T-helper 9 cell (primary cell): ENCODE results near the gene ZDHHC16.
"Not testable (repeated sequence)": the region's sequence is repeated elsewhere in the genome, so short reads cannot be mapped to it uniquely, and the experiment has no call there.

Experiments
- DNase-seq: peaks from one replicate; pipeline ENCODE4 v3.0.0-alpha.2; 2020
- total RNA-seq, 2 donors: gene quantifications; one replicate each; lab custom pipeline; 2026; lab: John Stamatoyannopoulos, UW

The ZDHHC16 gene
- total RNA-seq = 8.4 to 35.5 reads per million in 2 donors

DNA sequence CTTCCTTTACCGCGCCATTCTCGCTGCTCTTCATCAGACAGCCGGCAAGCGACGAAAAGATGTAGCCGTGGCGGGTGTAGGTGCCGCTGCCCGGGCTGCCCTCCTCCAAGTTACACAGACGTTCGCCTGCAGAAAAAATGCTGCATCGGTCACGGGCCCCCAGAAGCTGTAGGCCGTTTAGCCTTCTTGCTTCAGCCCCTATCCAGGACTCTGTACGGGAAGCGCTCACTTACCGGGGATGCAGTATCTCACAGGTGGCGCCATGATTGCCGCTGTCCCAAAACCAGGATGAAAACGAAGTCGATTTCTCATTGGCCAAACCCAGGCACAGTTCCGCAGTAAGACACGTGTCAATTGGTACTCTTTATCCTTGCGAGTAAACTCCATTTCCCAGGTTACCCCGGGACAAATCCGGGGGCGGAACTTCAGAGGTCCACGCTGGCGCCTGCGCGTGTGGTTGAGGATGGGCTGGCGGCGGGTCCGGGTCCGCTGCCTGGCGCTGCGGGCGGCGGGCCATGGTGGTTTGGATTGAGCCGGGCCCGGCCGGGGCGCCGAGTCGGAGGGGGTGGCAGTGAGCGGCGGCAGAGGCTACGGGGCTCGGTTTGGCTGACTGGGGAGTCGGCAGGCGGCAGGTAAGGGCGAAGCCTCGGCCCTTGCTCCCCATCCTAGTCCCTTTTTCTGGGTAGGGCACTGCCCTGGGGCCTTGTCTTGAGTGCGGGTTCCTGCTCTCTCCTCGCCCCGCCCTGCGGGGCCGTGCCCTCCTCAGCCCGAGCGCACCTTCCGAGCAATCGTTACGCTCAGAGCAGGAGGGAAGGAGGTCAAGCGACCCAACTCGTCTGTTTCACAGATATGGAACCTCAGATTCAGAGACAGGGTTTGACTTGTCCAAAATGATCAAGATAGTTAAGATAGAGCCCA lies at the start of gene ZDHHC16, which contains the start of gene EXOSC1:
TSS of gene ZDHHC16 (plus strand) at position 454 of the 918 bp plus-strand sequence. CDS start 5,501 bp downstream, outside the sequence.
TSS of gene EXOSC1 (minus strand) at position 285 of the 918 bp plus-strand sequence. CDS start at position 264, 21 bp downstream.
- DNase-seq = peak; percentile 80

DNA sequence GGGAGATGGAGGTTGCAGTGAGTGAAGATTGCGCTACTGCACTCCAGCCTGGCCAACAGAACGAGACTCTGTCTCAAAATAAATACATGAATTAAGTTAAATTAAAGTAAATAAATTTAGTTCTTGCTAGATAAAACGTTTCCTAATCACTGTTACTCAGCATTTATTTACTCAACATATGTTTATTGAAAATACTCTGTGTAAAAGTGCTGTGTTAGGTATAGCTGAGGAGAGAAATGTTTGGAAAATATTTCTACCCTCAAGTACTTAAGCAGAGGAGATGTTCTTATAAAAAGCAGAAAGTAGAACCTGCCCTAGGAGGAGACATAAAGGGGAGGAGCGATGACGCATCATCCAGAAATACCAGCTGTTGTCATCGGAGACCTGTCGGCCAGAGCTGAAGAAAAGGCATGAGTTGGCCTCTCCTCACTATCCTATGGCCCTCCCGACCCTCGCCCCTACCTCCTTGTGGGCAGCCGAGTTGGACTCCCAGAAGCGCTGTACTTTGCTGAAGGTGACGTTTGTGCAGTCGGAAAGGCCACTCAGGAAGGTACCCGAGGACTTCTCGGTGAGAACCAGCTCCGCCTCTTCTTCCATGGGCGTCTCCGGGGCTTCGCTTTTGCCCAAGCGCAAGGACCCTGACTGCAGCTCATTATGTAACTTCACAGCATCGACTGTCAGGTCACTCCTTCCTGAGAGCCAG lies 46.0 kb upstream of the ZDHHC16 start:
- no peak for DNase-seq

DNA sequence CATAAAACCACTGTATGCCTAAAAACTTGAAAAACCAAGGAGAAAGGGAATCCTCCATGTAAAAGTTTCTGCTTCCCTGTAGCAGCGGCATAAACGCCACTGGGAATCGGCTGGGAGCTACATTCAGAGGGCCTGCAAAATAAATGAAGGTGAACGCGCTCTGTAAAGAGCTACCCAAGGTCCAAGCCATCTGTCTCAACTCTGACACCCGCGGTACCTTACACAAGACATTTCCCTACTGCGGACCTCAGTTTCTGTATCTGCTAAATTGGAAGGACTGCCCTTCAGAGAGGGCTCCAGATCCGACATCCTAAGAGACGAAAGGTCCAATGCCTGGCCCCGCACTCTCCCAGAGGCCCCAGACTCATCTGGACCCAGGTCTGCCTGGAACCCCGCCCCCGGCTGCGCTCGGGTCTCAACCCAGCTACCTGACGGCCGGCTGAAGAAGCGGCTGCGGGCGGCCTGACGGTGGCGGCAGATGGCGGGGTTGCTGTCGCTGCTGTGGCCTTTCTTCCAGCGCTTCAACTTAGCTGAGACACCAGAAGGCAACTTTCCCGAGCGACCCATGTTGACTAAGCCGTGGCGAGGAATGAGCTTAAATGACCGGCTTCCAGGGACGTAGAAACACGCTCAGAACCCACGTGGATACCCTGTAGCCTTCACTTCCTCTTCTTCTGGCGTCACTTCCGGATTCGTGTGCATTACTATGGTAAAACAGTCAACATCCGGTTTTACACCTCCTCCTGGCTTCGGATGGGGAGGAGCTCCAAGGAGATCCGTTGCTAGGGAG lies 45.1 kb upstream of the ZDHHC16 start, which contains the start of gene RRP12:
TSS of gene RRP12 (minus strand) at position 676 of the 790 bp plus-strand sequence. CDS start at position 567, 109 bp downstream.
- peak; percentile 67 for DNase-seq

DNA sequence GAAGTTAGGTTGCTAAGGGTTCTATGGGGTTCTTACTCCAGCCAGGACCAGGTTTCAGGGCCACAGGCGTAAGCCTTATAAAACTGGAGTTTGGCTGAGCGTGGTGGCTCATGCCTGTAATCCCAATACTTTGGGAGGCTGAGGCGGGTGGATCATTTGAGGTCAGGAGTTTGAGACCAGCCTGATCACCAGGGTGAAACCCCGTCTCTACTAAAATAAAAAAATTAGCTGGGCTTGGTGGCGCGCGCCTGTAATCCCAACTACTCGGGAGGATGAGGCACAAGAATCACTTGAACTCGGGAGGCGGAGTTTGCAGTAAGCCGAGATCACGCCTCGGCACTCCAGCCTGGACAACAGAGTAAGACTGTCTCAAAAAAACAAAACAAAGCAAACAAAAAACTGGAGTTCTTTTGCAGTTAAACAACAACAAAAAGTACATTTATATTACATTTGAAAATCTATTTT lies 44.5 kb upstream of the ZDHHC16 start:
- no peak for DNase-seq

DNA sequence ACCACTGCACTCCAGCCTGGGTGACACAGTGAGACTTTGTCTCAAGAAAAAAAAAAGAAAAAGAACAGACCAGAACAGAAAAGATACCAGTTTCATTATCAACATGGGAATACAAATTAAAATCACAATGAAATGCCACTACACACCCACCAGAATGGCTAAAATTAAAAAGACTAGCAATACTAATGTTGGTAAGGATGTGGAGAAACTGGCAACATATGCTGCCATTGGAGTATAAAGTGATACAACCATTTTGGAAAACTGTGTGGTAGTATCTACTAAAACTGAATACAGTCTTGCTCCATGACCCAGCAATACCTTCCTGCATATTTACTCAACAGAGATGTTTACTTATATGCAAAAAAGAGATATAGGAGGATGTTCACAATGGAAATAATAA lies 41.9 kb upstream of the ZDHHC16 start:
- no peak for DNase-seq

DNA sequence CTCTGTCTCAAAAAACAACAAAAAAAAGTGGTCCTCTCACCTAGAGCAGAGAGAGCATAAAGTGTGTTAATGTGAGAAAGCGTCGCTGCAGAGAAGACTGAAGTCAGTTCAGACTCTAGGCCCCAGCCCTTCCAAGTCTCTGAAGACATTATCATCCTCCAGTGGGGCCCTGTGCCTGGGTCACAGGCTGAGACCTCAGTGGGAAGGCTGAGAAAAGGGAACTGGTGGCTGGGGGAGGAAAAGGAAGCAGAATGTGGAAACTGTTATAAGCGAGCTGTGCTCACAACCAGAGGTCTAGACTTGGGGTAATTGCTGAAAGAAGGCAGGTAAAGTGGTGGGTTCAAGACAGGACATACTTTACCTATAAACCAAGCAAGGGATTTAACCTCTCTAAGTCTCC lies 39.9 kb upstream of the ZDHHC16 start:
- DNase-seq = no peak

DNA sequence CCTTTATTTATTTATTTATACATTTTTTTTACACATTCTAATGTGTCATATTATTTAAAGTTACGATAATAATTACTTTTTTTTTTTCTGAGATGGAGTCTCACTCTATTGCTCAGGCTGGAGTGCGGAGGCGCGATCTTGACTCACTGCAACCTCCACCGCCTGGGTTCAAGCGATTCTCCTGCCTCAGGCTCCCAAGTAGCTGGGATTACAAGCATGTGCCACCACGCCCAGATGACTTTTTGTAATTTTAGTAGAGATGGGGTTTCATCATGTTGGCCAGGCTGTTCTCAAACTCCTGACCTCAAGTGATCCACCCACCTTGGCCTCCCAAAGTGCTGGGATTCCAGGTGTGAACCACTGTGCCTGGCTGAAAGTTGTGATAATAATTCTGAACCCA lies 39.5 kb upstream of the ZDHHC16 start:
- not testable (repeated sequence) for DNase-seq

DNA sequence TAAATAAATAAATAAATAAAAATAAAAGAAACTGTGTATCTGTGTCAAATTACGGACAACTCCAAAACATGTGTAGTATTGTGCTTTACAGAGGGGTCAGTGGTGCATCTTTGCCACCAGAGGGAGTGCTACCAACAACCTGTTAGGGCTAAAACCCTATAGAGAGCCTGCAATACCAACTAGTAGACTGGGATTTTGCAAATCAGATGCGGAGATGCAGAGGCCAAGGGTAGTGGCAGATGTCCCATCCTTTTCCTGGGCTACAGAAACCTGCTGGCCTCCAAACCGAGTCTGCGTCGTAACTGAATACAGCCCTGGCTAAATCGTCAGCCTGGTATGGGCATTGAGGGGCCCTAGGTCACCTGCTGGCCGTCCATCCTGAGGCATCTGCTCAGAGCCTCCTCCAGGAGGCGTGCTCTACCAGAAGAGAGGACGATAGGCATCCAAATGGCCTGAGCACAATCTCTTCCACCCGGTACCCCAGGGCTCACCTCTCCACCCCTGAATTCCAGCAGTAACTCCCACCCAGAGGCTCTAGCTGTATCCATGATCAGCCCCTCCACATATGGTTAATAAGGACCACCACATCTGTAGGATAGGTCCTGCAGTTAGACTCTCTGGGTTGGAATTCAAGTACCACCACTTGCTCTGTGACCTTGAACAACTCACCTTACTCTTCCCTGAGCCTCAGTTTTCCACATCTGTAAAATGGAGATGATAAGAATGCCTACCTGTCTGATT lies 38.6 kb upstream of the ZDHHC16 start:
- DNase-seq = peak; percentile 24

DNA sequence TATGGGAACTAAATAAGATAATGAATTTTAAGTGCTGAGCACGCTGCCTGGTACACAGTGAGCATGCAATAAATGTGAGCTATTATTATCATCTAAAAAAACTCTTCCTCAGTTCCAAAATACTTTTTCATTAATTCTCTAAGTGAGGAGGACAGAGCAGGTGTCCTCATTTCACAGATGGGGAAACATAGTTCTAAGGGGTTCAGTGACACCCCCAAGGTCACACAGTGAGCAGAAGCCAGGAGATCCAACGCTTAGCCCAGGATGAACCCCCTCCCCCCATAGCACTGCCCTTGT lies 38.1 kb upstream of the ZDHHC16 start:
- DNase-seq = no peak

DNA sequence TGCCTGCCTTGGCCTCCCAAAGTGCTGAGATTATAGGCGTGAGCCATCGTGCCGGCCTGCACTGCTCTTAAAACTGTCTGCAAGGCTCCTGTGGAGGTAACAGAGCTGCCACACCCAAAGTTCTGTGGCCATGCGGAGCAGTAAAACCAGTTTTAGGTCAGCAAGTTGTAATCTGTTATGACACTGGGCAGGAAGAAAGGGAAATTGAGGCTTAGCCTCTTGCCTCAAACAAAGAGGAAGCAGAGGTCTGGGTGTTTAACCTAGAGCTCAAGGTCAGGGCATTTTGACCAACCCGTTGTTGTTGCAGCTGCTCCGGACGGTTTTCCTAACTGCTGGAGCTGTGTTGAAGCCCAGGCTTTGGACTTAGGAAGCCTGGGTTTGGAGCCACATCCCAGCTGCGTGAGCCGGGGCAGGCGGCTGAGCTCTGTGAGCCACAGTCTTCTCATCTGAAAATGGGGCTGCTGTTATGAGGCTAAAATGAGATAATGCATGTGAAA lies 37.4 kb upstream of the ZDHHC16 start:
- no peak for DNase-seq

DNA sequence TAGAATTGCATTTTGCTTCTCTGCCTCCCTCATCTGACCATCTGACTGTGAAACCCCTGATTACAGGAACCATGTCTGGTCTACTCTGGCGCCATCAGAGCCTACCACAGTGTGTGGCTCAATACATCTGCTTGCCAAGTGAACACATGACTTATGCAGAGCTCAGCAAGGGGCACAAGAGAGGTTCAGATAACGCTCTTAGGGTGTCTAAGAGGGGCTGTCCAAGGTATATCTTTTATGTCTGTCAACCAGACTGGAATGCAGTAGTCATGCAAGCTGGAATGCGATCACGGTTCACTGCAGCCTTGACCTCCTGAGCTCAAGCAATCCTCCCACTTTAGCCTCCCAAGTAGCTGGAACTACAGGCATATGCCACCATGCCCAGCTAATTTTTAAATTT lies 34.6 kb upstream of the ZDHHC16 start:
- no peak for DNase-seq

DNA sequence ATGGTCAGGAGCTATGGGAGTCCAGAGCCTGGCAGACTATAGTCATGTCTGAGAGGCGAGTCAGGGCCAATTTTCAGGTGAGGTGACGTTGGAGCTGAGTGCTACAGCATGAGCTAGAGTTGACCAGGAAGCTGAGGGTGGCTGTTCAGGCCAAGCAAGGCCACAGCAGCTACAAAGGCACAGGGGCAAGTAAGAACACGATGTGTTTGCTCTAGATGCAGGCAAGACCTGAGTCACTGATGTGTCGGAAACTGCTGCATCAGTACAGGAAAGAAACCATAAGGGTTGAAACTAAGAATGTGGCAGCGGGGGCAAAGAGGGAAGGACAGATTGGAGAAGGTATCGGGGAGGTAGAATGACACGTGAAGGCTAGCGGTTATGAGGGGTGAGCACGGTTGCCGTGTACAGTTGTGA lies 33.1 kb upstream of the ZDHHC16 start:
- DNase-seq = no peak

DNA sequence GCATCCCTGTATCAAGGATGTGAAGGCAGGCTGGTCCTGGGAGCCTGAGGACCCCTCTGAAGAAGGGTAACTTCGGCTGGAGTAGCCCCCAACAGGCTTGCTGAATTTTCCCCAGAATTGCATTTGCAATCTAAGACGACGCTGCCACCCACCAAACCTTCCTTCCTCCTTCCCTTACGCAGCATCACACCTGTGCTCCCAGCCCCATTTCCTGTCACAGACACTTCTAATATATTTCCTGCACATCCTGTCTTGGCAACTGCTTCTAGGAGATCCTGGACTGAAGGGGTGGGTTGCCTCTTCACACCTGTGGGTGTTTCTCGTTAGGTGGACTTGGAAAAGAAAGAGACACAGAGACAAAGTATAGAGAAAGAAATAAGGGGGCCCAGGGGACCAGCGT lies 29.4 kb upstream of the ZDHHC16 start:
- DNase-seq = no peak

DNA sequence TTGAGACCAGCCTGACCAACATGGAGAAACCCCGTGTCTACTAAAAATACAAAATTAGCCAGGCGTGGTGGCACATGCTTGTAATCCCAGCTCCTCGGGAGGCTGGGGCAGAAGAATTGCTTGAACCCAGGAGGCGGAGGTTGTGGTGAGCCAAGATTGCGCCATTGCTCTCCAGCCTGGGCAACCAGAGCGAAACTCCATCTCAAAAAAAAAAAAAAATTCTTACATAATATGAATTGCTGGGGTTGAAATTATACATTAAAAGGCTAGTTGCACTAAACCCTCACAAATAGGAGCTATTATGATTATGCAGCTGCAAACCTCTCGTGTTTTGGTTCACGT lies 22.2 kb upstream of the ZDHHC16 start:
- not testable (repeated sequence) for DNase-seq

DNA sequence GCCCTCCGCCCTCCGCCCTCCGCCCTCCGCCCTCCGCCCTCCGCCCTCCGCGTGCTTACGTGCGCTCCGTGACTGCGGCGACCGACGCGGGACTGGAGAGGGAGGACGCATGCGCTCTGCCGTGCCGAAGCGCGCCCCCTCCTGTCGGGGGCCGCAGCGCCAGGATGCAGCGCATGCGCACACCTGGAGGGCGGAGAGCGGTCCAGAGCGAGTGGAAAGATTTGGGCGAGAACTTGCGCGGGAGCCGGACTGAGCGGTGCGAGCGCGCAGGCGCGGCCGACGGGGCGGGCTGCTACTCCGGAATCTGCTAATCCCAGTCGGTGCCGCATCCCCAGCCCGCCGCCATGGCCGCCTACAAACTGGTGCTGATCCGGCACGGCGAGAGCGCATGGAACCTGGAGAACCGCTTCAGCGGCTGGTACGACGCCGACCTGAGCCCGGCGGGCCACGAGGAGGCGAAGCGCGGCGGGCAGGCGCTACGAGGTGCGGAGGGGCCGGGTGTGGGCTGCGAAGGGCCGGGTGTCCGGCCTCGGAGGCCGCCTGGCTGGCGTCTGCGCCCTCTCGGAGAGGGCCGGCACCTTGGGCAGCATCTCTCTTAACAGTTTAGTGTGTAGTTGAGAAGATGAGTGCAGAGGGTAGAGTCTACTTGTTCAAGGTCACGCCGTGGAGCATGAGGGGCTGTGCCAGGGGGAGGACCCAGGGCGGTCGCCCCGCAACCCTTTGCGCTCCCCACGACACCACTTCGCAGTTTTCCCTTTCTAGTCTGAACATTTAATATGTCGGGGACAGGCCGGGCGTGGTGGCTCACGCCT lies 19.8 kb upstream of the ZDHHC16 start, which contains the start of gene PGAM1:
TSS of gene PGAM1 (plus strand) at position 228 of the 812 bp plus-strand sequence. CDS start at position 345, 117 bp downstream.
- peak; percentile 91 for DNase-seq

DNA sequence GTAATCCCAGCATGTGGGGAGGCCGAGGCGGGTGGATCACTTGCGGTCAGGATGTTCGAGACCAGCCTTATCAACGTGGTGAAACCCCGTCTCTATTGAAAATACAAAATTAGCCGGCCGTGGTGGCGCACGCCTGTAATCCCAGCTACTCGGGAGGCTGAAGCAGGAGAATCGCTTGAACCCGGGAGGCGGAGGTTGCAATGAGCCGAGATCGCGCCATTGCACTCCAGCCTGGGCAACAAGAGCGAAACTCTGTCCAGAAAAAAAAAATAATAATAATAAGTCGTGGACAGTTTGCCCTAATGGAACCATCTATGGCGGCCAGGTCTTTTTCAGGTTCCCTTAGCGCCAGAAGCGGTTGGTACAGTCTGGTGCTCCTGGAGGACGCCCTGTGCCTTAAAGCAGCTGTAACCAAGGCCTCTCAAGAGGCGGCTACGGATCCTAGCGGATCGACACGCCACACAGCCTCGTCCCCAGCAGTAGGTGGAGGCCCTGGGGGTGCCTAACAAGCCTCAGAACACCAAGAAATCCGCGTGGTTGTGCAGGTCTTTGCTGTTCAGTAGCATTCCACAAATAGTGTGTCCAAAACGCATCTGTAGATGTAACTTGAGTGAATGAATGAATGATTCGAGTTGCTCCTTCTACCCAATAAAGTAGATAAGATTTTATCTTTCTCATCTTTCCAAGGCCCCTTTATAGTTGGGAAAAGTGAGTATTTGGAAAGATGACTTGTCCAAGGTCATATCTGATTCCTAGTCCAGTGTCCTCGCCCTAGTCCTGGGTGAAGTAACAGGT lies 19.0 kb upstream of the ZDHHC16 start:
- DNase-seq = no peak

DNA sequence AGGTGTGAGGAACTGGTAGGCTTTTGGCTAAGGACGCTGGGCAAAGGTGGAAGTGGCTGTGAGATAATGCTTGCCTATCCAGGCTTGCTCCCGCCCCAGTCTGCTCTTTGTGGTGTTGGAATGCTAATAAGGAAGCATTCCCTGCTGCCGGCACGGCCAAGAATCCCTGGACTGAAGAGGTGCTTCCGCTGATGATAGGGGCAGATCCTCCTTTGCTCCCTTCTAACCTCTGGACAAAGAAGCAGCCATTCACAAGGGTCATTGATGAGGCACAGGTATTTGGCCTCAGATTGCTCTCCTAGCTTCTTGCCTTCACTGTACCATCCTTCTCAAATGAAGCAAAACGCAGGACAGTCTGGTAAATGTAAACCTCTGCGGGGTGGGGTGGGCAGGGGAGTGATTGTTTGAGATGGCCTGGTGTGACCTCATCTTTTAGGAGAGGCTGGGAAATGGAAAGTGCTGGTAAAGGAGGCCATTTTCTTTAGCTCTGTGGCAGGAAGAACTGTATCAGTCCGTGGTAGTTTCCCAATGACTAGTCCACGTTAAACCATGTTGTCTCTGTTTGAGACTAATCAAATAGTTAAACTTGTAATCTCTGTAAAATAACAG lies 18.3 kb upstream of the ZDHHC16 start:
- DNase-seq = no peak

DNA sequence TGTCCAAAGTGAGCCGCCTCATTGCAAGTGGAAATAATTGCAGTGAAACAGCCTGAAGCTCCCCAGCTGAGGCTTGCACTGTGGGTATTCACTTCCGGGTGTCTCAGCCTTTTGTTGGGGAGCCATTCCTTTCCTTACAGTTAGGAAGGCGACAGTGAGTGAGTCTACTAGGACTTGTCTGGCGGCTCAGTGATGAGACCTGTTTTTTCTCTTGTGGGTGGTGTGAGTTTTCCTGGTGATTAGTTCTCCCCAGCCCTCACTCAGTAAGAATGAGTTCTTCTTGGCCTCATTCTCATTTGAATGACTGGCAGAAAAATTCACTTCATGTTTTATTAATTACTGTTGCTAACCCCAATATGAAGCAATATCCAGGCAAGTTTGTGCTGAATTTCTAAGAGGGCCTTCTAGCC lies 17.4 kb upstream of the ZDHHC16 start:
- no peak for DNase-seq

DNA sequence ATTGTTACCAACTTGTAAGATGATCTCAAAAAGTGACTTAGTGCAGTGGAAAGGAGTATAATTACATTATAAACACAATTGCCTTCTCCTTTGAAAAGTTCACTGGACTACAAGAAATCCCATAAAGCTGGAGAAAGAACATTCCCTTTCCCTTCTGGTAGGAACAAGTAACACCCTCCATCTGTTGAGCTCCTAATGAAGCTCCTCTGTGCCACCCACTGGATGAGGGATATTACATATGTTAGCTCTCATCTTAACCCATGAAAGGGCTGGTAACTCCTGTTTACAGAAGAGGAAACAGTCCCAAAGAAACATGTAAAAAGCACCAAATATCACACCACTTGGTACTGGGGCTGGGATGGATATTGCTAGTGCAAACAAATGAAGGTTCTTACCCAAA lies 11.9 kb upstream of the ZDHHC16 start:
- DNase-seq = no peak

DNA sequence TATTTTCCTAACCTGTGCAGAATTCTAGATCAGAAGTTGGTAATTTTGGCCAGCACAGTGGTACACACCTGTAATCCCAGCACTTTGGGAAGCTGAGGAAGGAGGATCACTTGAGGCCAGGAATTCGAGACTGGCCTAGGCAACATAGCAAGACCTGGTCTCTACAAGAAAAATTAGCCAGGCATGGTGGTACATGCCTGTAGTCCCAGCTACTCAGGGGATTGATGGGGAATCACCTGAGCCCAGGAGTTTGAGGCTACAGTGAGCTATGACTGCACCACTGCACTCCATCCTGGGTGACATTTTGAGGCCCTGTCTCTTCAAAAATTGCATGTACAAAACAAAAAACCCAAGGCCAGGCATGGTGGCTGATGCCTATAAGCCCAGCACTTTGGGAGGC lies 11.4 kb upstream of the ZDHHC16 start:
- DNase-seq = no peak
